Stimulated activated CD4-positive, alpha-beta T cell treated with anti-CD3 and anti-CD28 coated beads, Interleukin-2, amount 100 ng/mL, for 24 hours (primary cell): ENCODE data around the gene ARHGAP25.
A peak's percentile ranks its signal among the peaks of the same experiment; 100 is the strongest.

Experiments
- DNase-seq, 2 donors: peaks; one replicate each; pipeline ENCODE4 v3.0.0-alpha.2; 2020

Gene ARHGAP25

DNA sequence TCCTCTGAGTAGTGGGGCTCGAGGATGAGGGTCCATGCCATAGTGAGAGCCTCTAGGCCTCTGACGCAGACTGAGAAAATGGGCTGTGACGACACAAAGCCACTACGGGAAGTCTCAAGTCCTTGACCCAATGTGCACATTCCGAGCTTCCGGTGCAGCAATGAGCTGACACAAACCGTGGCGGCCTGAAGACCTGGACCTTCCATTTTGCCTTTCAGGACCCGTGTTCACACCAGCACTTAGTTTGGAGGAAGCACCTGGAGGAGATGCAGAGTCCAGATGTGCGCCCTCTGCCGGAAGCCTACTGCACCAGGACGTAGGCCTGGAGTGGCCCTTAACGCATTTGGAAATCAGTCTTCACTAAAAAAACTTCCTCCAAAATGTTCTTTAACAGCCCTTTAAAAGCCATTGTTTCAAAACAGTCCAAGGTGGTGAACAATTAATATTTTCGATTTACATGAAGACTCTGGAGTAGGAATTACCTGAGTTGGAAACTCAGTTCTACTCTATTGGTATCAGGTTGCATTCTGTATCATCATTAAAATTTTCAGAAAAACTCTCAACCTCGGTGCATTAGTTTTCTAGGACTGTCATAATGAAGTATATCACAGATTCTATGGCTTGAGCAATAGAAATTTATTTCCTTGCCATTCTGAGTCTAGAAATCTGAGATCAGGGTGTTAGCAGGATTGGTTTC is 102.7 kb downstream of the ARHGAP25 start:
- DNase-seq = peak; percentile 74 to 76

DNA sequence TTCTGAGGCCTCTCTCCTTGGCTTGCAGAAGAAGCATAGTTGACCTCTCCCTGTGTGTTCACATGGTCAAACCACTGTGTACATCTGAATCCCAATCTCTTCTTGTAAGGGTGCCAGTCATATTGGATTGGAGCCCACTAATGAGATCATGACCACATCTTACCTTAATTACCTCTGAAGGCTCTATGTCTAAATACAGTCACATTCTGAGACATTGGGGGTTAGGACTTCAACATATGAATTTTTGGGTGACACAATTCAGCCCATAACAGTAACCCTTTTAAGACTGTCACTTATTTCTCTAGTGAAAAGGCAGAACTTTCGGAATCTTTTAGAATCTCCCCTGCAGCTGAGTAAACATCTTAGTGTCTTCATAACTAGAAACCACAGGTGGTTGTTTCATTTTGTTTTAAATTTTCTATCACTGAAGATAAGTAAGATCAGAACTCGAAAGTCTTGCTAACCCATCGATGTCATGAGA is 103.3 kb downstream of the ARHGAP25 start:
- no peak for DNase-seq

DNA sequence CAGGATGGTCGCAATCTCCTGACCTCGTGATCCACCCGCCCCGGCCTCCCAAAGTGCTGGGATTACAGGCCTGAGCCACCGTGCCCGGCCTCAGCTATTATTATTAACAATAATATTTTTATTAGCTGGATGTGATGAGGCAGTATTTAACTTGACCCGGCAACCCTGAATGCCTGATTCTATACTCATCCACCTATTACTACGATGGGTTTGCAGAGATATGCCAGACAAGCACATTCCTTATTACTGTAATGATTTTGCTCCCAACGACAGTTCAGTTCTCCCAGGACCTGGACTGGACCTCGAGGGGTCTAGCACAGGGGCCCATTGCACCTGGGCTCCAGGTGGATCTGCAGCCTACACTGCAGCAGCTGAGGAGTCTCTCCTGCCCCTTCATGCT is 104.0 kb downstream of the ARHGAP25 start:
- DNase-seq = no peak

DNA sequence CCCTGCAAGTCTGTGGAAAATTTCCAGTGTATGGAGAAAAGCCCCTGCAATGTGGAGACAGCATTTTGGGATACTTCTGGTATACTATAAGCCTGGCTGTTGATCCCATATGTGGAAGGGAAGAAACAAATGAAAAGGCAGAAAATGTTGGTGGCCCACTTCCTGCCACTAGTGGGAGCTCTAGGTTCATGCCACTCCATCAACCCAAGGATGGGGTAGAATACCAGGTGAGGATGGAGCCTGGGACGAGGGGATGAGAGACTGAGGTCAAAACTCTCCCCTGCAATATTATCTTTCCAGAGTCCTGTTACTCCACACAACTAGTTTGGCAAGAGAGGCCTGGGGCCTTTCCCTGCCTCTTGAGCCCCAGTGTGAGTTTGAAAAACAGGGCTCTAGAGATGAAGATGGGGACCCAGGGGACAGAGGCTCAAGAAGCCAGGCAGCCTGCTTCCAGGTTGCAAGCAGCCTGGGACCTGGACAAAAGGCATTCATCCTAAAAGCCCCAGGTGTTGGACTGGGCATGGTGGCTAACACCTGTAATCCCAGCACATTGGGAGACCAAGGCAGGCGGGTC is 104.7 kb downstream of the ARHGAP25 start:
- DNase-seq = peak in 1 of 2 donors; percentile 29

DNA sequence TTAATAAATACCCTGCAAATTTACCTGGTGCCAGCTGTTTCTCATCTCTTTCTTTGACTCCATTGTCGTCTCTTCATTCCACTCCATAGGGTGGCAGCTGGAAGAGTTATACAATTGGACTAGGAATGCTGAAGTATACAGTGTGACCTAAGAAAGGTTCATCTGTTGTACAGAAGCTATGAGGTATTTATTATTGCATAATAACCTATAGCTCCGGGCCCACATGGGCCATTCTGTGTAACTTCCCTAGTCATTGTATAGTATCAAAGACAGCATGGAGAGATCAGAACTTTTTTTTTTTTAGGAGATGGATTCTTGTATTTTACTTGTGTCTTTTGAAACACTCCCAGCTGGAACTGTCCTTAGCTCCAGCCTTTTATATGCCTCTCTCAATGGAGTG is 110.4 kb downstream of the ARHGAP25 start:
- no peak for DNase-seq

DNA sequence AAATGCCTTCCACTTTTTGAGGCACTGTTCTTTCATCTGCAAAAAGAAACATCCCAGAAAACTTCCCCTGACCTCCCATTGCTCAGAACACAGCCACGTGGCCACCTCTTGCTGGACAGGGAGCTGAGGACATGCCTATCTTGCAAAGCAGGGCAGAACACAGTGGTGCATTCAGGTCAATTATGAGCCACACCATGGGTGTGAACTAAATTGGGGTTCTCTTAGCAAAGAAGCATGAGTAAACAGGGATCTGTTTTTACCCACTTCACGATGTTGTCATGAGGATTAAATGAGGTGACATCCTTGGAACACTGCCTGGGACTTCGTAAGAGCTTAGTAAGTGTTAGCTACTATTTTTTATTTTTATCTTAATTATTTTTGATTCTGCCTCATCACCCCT is 111.5 kb downstream of the ARHGAP25 start:
- DNase-seq = no peak

DNA sequence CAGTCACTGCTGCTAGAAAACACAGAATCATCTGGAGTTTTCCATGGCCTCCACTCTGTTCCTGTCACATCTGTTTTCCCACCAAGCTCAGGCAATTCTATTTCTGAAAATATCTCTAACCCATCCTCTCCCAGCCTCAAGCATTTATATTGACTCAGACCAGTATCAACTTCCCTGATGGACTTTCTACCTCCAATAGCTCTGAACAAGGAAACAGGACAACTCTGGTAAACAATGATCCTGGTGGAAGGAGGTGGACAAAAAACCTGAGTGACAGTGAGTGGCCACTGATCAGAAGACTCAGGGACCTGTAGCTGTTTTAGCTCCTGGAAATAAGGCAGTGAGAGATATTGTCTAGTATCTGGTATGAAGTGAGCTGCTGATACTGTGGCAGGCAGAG is 113.1 kb downstream of the ARHGAP25 start:
- no peak for DNase-seq

DNA sequence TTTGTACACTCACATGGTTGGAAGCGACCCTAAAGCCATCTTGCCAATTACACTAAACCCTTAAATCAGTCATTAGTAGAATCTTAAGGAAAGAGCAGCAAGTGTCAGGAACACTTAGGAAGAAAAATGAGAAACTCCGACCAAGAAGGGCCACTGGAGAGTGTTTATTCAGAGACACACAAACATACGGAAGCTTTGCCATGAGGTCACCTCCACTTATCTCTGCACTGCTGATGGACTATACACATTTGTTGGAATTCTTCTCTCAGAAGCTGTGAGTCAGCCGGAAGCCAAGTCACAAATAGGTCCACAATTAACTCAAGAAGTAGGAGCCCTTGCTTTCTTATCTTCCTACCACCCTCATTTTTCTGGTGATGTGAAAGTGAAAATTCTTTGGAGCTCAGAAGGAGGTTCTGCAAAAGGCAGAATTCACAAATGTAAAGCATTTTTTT is 115.0 kb downstream of the ARHGAP25 start:
- no peak for DNase-seq

DNA sequence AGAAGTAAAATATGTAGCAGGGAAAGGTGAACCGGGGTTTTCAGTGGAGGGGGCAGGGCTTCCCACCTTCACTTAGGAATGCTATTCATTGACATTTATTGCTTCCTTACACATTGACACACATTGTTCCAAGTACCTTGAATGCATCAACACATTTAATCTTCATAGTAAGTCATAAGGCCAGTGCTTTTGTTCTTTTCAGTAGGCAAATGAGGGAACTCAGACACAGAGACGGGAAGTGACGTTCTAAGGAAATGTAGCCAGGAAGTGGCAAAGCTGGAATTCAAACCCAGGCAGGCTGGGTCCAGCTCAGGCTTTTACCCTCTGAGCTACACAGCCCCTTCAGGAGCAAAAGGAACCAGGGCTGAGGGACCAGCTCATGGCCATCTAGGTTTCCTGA is 115.9 kb downstream of the ARHGAP25 start:
- no peak for DNase-seq

DNA sequence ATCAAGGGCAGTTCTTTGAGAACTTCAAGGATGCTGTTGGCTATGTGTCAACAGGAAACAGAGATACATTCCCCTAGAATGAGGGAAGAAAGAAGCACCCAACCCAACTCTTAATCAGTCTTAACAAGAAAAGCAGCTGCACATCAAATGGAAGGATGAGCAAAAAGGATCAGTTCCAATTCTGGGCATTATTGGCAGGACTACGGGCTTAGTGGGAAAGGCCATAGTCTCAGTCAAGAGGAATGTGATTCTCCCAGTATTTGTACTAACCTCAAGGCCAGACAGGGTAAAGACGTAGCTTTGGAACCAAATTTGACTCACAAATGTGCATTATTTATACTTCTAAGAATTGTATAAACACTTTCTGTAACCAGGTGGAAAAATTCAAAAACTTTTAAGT is 118.4 kb downstream of the ARHGAP25 start:
- no peak for DNase-seq

DNA sequence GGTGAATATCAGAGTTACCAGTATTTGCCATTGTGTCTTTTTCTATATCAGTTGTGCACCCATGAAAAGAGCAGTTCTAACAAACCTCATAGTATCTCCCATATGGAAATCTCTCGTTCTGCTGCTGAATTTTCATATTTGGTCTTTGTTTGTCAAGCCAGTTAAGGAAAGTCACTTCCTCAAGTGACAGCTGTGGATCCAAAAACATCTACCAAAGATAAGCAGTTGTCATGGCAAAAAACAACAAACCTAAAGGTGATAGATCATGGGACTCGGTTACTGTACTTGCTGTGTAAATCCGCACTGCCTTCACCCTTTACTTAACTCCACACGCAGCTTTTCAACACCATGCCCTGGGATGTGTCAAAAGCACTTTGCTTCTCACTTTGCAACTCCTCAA is 119.3 kb downstream of the ARHGAP25 start:
- DNase-seq = no peak

DNA sequence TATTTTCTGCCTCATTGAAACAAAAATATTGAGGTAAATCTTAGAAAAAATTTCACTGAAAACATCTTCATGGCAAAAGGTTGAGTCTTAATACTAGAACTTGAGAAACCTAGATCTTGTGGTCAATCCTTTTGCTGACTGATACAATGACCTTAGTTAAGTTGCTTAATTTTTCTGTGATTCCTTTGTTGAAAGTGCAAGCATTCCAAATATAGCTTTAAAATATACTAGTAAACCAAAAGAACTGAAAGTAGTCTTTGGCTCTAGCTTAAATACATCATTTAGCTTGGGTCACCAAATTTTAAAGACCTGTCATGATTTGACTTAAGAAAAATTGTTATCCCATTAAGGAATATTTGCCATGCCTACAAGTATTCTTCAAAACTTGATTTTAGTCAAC is 119.9 kb downstream of the ARHGAP25 start:
- no peak for DNase-seq

DNA sequence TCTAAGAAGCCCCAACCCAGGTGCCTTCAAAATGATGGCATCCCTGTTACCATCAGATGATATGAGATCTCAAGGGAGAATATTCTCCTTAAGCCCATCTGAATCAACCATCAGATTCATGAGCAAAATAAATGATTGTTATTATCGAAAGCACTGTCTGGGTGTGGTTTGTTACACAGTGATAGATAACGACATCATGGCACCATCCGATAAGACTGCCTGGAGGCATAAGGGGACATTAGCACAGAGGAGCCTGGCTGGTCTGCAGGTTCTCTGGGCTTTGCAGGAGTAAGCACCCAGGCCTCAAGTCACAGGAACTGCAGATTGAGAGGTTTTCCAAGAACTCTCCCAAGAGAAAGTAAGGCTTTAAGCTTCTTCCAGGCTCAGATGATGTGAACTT is 120.9 kb downstream of the ARHGAP25 start:
- no peak for DNase-seq

DNA sequence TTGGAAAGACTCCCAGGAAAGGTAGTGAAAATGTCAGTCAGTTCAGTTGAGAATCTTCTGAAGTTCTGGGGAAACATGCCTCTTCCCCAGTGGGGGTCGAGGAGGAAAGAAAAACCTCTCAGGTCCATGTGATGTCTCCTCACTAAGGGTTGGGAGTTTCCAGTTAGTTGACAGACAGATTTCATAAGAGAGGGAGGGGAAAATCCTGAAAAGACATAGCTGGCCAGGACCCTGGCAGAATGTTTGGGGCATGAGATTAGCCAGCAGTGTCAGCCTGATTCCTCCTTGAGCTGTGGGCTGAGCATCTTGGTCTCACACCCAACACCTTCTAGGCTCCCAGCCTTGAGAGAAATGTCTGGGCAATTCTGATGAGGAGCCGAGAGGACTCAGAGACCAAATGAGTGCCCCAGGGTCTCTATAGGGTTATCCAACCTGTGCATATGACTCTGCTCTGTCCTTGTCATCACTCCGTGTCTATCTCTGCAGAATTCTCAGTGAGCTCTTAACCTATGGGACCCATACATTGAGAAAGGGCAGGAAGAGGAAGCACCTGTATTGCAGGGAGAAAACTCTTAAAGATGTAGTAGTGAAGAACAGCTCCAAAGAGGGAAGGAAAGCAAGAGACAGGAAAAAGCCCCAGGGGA is 122.7 kb downstream of the ARHGAP25 start:
- DNase-seq = no peak

DNA sequence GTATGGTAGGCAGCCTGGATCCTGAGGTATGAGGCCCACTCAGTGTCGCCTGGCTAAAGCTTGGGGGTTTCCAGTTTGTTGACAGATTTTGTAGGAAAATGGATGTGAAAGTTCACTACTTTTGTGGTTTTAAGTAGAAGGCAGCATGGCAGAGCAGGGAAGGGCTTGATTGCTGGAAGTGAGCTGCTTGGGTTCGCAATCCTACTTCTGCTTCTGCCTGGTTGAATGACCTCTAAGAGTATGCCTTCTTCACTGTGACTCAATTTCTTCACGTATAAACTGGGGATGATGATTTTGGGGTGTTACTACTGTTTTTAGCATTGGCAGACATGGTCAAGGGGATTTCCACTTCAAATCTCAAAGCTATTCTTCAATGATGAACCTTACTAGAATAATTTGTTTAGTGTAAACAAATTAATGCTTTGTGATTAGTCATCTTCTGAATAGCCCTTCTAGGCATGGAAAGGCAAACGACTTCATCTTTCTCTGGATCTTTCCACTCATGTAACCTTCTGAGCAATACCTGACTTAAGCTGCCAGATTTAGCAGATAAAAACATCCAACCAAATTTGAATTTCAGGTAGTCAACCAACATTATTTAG is 123.3 kb downstream of the ARHGAP25 start:
- DNase-seq = no peak

DNA sequence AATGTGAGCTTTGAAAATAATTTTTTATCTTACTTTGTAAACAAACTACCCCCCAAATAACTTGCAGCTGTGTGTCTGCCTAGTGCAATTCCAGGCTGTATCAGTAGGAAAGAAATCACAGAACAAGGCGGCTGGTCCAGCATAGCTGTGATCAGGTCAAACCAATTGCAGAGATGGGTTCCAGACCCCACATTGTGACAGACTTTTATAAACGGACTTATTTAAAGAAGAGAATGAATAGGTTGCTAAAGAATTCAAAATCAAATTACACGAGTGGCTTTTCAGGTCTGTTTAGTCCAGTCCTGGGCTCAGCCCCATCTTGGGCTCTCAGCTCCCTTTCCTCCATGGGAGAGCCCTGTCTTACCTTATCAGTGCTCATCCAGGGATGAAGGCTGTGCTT is 125.5 kb downstream of the ARHGAP25 start:
- no peak for DNase-seq

DNA sequence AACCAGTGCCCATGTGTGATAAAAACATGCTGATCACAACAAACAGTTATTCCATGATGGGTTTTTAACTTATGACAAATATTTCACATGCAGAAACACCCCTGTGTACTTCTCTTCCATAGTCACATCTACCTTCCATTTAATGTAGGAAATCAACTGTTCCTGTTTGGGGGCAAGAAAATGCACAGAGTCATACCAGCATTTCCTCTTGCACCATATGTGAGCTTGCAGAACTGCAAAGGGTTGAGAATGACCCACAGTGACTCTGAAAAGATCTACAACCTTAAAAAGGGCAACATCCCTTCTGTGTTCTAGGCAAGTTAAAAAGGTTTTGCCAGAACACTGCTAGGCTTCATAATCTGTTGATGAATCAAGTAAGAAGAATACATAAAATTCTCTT is 126.7 kb downstream of the ARHGAP25 start:
- no peak for DNase-seq

DNA sequence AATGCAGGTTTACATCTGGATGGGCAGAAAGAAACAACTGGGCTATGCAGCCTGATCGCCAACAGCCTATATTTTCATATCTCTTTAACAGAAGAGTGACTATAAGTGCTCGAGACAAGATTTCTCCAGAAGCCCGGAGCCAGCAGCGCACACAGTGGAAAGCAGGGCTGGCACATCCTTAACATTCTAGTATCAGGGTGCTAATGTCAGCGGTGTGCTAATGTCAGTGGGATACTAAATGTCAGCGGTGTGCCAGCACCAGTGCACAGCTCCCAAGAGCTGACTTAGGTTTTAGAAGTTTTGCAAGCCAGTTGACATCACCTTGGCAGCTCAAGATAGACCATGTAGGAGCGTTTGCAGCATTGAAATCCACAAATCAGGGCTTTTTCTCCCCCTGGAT is 128.3 kb downstream of the ARHGAP25 start:
- no peak for DNase-seq

DNA sequence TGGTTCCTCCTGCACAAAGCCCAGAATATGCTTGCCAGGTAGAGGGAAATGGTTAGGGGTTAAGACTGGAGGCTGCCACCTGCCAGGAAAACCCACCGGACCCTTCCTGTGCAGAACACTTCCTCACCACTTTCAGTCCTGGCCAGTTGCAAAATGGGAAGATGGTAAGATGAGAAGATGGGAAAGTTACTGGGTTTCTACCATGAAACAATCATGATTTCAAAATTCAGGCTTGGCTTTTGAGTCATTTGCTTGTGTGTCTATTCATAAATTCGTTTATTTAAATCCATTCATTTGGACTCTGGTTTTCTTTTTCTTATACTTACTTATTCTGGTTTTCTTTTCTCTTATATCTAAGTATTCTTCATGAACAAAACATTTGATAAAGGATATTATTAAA is 129.4 kb downstream of the ARHGAP25 start:
- no peak for DNase-seq

DNA sequence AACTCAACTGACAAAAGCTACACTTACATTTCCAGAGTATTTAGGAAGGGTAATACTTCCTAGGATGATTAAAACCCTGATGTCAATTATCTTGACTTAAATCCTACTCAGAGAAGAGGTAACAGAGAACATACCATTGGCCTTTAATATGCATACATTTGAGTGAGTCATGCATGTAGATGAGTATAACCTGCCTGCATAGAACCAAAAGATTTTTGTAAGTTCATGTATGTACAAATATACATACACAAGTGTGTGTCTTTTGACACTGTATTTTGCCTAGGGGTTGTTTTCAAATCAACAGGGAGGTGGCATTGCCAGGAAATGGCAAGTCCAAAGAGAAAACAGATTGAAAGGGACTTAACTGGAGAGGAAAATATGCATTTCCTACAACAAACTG is 130.5 kb downstream of the ARHGAP25 start:
- no peak for DNase-seq

DNA sequence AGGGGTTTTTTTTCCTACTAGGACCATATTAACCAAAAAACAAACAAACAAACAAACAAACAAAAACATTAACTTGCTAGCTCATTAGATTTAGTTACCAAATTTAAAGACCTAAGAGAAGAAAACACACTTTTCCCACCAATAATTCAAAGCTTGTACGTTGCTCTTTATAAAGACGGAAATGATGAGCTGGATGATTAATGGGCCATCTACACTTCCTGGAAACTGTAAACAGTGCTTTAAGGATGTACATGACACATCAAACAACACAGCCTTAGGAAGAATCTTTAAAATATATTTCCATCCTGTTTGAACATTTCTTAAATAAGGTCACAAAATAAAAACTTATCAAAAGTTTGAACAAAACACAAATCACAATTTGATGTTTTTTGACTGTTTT is 135.6 kb downstream of the ARHGAP25 start:
- no peak for DNase-seq

DNA sequence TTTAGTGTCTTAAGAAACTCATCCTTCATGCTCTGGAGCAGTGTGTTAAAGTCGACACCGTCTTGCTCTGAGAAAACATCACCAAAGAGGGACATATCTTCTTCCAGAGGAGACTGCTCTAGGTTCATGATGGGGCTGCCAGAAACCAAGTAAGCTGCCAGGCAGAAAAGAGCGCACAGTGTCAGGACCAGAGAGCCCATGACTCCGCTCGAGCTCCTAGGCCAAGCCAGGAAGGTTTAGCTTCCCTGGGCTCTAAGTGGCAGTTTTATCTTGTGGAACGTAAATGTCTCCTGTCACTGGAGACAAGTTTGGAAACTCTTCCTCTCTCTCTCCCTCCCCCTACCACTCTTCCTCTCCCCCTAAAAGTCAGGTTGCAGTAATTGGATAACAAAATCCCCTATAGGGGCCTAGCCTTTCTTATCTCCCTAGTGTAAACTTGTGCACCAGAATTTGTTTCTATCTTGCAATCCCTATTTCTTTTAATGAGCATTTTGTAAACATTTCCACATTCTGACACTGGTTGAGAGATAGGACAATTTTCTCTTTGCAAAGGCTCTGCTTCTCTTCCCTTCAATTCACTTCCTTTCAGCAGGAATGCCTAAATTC is 136.7 kb downstream of the ARHGAP25 start, which contains the start of gene BMP10:
Gene BMP10 (minus strand): TSS at position 239 of the 606 bp plus-strand sequence. CDS start 39 bp downstream, at position 200.
- DNase-seq = no peak
